Measurements from ENCODE around the gene KPNA3. TPM values are rescaled to one million over a fixed set of nuclear protein-coding genes. Genes with fewer than 3 reads are reported as not detected.

Gene KPNA3
- total and polyA plus RNA-seq, 12 donors = 22.5 to 79.1 (median 55.0) TPM

- Histone ChIP-seq H3K4me1 (peaks cover 0 to 26% (median 4%) of the 10 kb centered on the region in 9 donors), H3K36me3 (peaks cover 0 to 21% (median 9%) of the 10 kb centered on the region in 9 donors), H3K27ac (no peak overlapping the region), H3K9me3 (no peaks in the 10 kb centered on the region), H3K27me3 (no peaks in the 10 kb centered on the region), H3K4me3 (no peak overlapping the region)
- DNase-seq (no peak), ATAC-seq (no peak)
- TF ChIP-seq CTCF (IDR thresholded peaks at IDR 0.05) = no peak
- intact Hi-C loops (cut with DNase I) = no loop called here
- 94 to 96% methylated on average over 2 of the region's 2 CpGs for WGBS, 2 donors
Observed at GRCh38 chr13:49749848-49750247, 42.6 kb downstream of the KPNA3 start.

- TF ChIP-seq CTCF (IDR thresholded peaks at IDR 0.05) = no peak
- H3K4me1 ChIP-seq = peaks cover 0 to 17% (median 8%) of the 10 kb centered on the region in 9 donors
- ATAC-seq = no peak
- H3K27me3 ChIP-seq = no peaks in the 10 kb centered on the region
- H3K36me3 ChIP-seq = peaks cover 0 to 39% (median 12%) of the 10 kb centered on the region in 9 donors
- no peak overlapping the region for H3K27ac ChIP-seq
- intact Hi-C loops (cut with DNase I) = no loop called here
- no peak overlapping the region for H3K4me3 ChIP-seq
- H3K9me3 ChIP-seq = no peaks in the 10 kb centered on the region
- DNase-seq = no peak
- 70 to 78% methylated on average over 5 of the region's 5 CpGs for WGBS, 2 donors
Observed at GRCh38 chr13:49746111-49746510, 46.4 kb downstream of the KPNA3 start.

- Histone ChIP-seq H3K36me3 (peaks cover 0 to 67% (median 9%) of the 10 kb centered on the region in 9 donors), H3K4me3 (no peak overlapping the region), H3K27ac (no peak overlapping the region), H3K27me3 (no peaks in the 10 kb centered on the region), H3K9me3 (no peaks in the 10 kb centered on the region), H3K4me1 (peaks cover 0 to 9% (median 0%) of the 10 kb centered on the region in 9 donors)
- intact Hi-C loops (cut with DNase I) = no loop called here
- no peak for ATAC-seq
- 87 to 91% methylated on average over 2 of the region's 2 CpGs for WGBS, 2 donors
- TF ChIP-seq CTCF (IDR thresholded peaks at IDR 0.05) = no peak
- no peak for DNase-seq
Observed at GRCh38 chr13:49740870-49741269, 51.6 kb downstream of the KPNA3 start.

GRCh38 chr13:49739498-49740187 lies 52.8 kb downstream of the KPNA3 start:
- H3K4me1 ChIP-seq = peaks cover 0 to 9% (median 0%) of the 10 kb centered on the region in 9 donors
- H3K9me3 ChIP-seq = no peaks in the 10 kb centered on the region
- H3K27me3 ChIP-seq = no peaks in the 10 kb centered on the region
- intact Hi-C loops (cut with DNase I) = no loop called here
- peaks cover 0 to 57% (median 4%) of the 10 kb centered on the region in 9 donors for H3K36me3 ChIP-seq
- WGBS, 2 donors = 89 to 92% methylated on average over 5 of the region's 5 CpGs
- no peak for ATAC-seq
- no peak for TF ChIP-seq CTCF (IDR thresholded peaks at IDR 0.05)
- H3K27ac ChIP-seq = no peak overlapping the region
- no peak for DNase-seq
- H3K4me3 ChIP-seq = no peak overlapping the region
